Measurements from ENCODE around the gene CLEC6A.
"Not testable (repeated sequence)": the region's sequence is repeated elsewhere in the genome, so short reads cannot be mapped to it uniquely, and the experiment has no call there.

Gene CLEC6A

GRCh38 chr12:8455727-8456360 is at the start of gene CLEC6A:
Gene CLEC6A (plus strand): TSS chr12:8455962. CDS start chr12:8456112, 150 bp downstream.
- DNase-seq (ENCODE audit: low spot score), result no peak

GRCh38 chr12:8419576-8419975 is 36.2 kb upstream of the CLEC6A start:
- DNase-seq (ENCODE audit: low spot score), result not testable (repeated sequence)

DNA sequence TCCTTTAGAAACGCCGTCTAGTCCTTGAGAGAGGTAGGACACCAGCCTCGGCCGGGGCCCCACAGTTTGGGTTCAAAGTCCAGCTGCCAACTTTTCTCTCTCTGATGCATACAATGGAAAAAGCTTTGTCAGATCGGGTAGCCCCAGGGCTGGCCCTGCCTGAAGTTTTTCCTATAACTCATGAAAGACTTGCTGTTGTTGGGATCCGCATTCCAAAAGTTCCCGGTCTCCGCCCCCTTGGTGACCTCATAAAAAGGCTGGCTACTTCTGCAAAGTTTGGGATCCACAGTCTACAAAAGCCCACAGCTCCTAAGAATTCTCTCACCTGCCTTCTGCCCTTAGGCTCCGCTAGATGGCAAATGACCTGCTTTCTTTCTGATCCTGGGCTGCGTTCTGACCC is 35.3 kb upstream of the CLEC6A start:
- no peak for DNase-seq (ENCODE audit: low spot score)

- DNase-seq (ENCODE audit: low spot score), result not testable (repeated sequence)
These were observed 11.1 kb upstream of the CLEC6A start for GRCh38 chr12:8444536-8445278.

- no peak for DNase-seq (ENCODE audit: low spot score)
These were observed 10.0 kb upstream of the CLEC6A start for GRCh38 chr12:8445731-8446130.

DNA sequence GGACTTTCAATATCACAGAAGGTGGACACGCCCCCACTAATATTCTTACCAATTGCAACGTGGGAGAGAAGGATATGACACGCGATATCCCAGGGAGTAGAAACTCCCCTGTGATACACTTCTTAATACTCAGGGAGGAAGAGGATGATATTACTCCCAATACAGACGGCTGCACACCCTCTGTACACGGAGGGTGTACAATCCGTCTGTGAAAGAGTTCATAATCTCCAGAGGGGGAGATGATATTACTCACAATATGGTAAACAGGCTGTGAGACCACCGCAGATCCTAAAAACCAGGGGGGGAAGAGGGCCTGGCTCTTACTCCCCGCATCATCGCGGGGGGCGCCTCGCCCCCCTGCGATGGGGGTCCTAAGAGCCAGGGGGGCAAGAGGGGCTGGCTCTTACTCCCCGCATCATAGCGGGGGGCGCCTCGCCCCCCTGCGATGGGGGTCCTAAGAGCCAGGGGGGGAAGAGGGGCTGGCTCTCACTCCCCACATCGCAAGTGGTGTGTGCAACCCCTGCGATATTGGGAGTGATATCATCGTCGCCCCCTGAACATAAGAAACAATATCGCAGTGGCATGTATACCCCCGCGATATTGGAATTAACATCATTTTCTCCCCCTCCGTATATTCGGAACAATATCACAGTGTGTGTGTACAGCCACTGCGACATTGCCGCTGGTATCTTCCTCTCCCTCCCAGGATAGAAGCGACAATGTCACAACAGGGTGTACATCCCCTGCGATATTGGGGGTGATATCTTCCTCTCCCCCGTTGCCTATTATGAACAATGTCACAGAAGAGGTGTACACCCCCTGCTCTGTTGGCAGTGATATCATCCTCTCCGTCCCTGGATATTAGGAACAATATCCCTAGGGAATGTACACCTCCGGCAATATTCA is 8.9 kb upstream of the CLEC6A start:
- DNase-seq (ENCODE audit: low spot score), result no peak

- DNase-seq (ENCODE audit: low spot score), result no peak
These were observed 6.4 kb upstream of the CLEC6A start for GRCh38 chr12:8449355-8449859.

GRCh38 chr12:8452036-8452435 is 3.7 kb upstream of the CLEC6A start:
- no peak for DNase-seq (ENCODE audit: low spot score)

DNA sequence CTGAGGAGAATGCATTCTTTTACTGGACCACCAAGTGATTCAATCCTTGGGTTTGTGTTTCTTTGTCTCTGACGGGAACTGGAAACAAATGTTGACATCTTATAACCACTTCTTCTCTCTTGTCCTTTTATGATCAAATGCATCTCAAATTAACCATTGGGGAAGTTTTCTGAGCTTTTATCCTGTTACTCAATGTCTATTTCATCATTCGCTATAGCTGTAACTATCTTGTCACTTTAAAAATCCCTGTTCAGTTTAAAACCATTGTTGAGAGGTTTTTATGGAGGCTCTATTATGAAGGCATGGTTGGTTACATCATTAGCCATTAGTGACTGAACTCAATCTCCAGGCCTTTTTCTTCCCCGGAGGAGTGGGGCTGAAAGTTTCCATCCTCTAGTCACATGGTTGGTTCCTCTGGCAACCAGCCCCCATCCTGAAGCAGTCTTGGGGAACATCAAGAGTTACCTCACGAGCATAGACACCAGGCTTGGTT is 2.7 kb upstream of the CLEC6A start:
- no peak for DNase-seq (ENCODE audit: low spot score)

- DNase-seq (ENCODE audit: low spot score), result no peak
These were observed 2.0 kb upstream of the CLEC6A start for GRCh38 chr12:8453796-8454195.

DNA sequence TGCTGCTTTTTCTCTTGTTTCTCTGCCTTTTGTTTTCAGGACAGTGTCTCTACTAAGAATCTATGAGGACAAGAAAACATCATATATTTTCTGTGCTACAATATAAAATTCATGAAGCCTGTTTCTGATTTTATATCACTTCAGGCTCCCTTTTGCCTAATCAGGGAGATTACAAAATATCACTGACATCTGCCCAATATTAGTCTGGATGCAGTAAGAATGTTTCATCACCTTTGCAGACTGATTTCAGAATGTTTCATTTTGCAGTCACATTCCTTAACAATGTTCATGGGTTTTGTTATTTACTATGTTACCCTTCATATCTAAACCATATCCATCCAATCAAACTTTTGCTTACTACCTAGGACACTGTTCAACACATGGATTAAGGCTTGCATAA is 491 bp upstream of the CLEC6A start:
- DNase-seq (ENCODE audit: low spot score), result no peak

DNA sequence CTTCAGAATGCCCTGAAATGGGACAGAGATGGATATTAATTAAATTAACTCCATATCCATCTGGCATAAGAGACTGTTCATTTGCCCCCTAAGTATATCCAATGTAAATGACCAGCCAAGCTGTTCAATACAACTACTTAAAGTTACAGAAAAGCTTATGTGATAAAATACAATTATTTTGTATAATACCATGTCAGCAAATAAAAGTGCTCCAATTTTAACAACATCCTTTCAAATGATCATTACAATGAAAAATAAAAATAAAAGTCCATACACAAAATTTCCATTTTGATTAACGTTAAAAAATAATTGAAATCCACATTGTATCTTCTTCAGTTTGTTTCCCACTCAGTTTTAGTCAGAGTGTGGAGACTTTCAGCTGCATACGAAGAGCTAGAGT is 5.7 kb downstream of the CLEC6A start:
- DNase-seq (ENCODE audit: low spot score), result no peak

- no peak for DNase-seq (ENCODE audit: low spot score)
These were observed 9.7 kb downstream of the CLEC6A start for GRCh38 chr12:8465301-8465996.

- no peak for DNase-seq (ENCODE audit: low spot score)
These were observed 10.5 kb downstream of the CLEC6A start for GRCh38 chr12:8466241-8466640.

DNA sequence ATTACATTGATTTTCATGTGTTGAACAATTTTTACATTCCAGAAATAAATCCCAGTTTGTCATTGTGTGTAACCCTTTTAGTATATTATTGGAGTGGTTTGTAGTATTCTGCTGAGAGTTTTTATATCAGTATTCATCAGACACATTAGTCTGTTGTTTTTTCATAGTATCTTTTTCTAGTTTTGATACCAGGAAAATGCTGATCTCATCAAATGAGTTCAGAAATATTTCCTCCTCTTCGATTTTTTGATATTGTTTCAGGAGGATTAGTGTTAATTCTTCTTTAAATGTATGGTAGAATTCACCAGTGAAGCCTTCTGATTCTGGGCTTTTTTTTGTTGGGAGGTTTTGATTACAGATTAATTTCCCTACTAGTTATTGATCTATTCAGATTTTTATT is 15.3 kb downstream of the CLEC6A start:
- DNase-seq (ENCODE audit: low spot score), result no peak

GRCh38 chr12:8475508-8476203 is 19.9 kb downstream of the CLEC6A start:
- DNase-seq (ENCODE audit: low spot score), result no peak

DNA sequence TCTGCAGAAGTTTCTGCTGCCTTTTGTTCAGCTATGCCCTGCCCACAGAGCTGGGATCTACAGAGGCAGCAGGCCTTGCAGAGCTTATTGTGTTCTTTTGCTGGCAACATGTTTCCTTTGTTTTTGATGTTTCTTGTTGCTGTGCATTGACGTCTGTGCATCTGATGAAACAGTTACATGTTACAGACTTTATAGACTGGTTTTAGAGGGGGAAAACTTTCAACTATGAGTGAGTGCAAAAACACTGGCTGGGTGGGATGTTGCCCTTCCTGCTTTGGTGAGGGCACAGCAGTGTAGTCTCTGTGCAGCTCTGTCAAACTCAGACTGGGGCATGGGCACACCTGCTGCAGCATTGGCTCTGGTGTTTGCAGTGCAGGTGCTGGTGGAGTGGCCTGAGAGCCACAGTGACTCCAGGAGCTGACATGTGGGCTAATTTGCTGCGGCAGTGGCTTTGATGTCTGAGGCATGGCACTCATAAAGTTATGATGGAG is 26.9 kb downstream of the CLEC6A start:
- no peak for DNase-seq (ENCODE audit: low spot score)

- no peak for DNase-seq (ENCODE audit: low spot score)
These were observed 27.3 kb downstream of the CLEC6A start for GRCh38 chr12:8483079-8483478.

- no peak for DNase-seq (ENCODE audit: low spot score)
These were observed 36.1 kb downstream of the CLEC6A start for GRCh38 chr12:8491646-8492530.

DNA sequence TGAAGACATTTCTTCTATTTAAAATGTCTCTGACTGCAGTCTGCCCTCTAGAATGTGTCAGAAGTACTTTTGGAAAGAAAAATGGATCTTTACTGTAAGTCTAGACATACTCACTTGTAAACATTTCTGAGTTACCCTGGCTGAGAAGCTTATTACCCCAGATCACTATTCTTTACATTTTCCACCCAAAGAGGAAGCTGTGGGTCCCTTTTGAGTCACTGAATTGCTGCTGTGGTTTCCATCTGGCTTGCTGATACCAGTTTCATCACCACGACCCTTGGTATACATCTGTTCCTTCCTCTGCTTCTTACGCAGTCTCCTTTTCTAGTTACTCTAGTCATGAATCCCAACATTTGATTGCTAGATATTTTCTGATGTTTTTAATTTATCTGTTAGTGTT is 37.3 kb downstream of the CLEC6A start:
- no peak for DNase-seq (ENCODE audit: low spot score)

Measured in AG20443 (cell line).